ENCODE results near the gene FAM227A. TPM values are rescaled to one million over a fixed set of nuclear protein-coding genes. Genes with fewer than 3 reads are reported as not detected.

Gene FAM227A
- polyA plus RNA-seq, 3 donors, result not detected

DNA sequence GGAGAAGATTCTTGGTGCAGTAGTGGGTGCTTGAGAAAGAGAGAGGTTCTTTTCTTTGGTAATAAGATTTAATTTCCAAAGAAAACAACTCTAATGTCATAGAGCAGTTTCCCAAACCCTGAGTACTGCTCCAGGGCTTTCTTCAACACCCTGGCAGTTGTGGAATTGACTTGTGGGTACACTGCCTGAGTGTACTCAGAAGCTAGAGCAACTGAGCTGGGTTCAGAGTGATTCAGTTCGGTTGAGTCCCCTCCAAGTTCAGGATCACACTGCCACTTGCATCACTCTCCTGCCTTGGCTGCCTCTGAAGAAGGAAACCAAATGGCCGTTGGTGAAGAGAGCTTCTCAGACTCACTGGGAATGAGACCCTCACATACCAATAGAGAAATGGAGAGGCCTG is 91.5 kb downstream of the FAM227A start:
- no peak overlapping the region for H3K4me2 ChIP-seq (replicated peaks; ENCODE audit: extremely low read depth, low read length, poor library complexity, severe bottlenecking)
- peak overlapping the region in 1 of 2 donors; percentile 64 for H3K4me3 Mint-ChIP-seq
- H3K4me3 ChIP-seq (replicated peaks in 1 of 3; ENCODE audit: low read depth in 2 of 3, low read length in 3 of 3), result no peak overlapping the region
- H3K27me3 ChIP-seq (ENCODE audit: control insufficient read depth in 2 of 2, insufficient read depth in 2 of 2, low read length in 2 of 2), result peaks cover 76 to 94% of the 10 kb centered on the region in 2 donors
- no peak overlapping the region for H3K27ac ChIP-seq (ENCODE audit: low read depth in 1 of 2, low read length in 2 of 2)
- peaks cover 14 to 24% of the 10 kb centered on the region in 2 donors for H3K4me1 ChIP-seq (ENCODE audit: control insufficient read depth in 1 of 2, insufficient read depth in 2 of 2, low read length in 2 of 2)
- WGBS (ENCODE audit: insufficient coverage), result 80% methylated on average over 1 of the region's 2 CpGs
- H3K9ac ChIP-seq (ENCODE audit: insufficient read depth, low read length, poor library complexity, severe bottlenecking), result no peak overlapping the region
- peaks cover 3% of the 10 kb centered on the region for H4K20me1 ChIP-seq (ENCODE audit: insufficient read depth, low read length)
- peaks cover 87 to 94% (median 87%) of the 10 kb centered on the region in 3 donors for H3K27me3 Mint-ChIP-seq (ENCODE audit: low read depth in 3 of 3)
- H3K9me3 Mint-ChIP-seq, result peaks cover 0 to 6% (median 3%) of the 10 kb centered on the region in 7 donors
- no peaks in the 10 kb centered on the region for H3K79me2 ChIP-seq (ENCODE audit: insufficient read depth, low read length)
- no peaks in the 10 kb centered on the region for H3K36me3 ChIP-seq (replicated peaks in 1 of 2; ENCODE audit: control insufficient read depth in 1 of 2, insufficient read depth in 2 of 2, low read length in 2 of 2)
- peaks cover 0 to 8% of the 10 kb centered on the region in 2 donors for H3K36me3 Mint-ChIP-seq
- TF ChIP-seq CTCF (IDR thresholded peaks at IDR 0.05), result no peak
- intact Hi-C loops (cut with micrococcal nuclease), result loop anchor here (5.0 kb wide), 1 partner anchor 52 kb away; no protein-coding TSS in a partner anchor
- no peak for DNase-seq
- no peak overlapping the region for H3K27ac Mint-ChIP-seq
- H3K4me1 Mint-ChIP-seq, result peaks cover 23% of the 10 kb centered on the region
- no peak overlapping the region for H2AFZ ChIP-seq (ENCODE audit: insufficient read depth, low read depth, low read length, poor library complexity, severe bottlenecking)
- no peaks in the 10 kb centered on the region for H3K9me3 ChIP-seq (replicated peaks in 1 of 2; ENCODE audit: control insufficient read depth in 1 of 2, insufficient read depth in 1 of 2, low read length in 2 of 2)

- Histone ChIP-seq H3K9ac (ENCODE audit: insufficient read depth, low read length, poor library complexity, severe bottlenecking) (no peak overlapping the region), H3K36me3 (replicated peaks in 1 of 2; ENCODE audit: control insufficient read depth in 1 of 2, insufficient read depth in 2 of 2, low read length in 2 of 2) (no peaks in the 10 kb centered on the region), H4K20me1 (ENCODE audit: insufficient read depth, low read length) (peaks cover under 1% of the 10 kb centered on the region), H2AFZ (ENCODE audit: insufficient read depth, low read depth, low read length, poor library complexity, severe bottlenecking) (no peak overlapping the region), H3K4me3 (replicated peaks in 1 of 3; ENCODE audit: low read depth in 2 of 3, low read length in 3 of 3) (no peak overlapping the region), H3K9me3 (replicated peaks in 1 of 2; ENCODE audit: control insufficient read depth in 1 of 2, insufficient read depth in 1 of 2, low read length in 2 of 2) (no peaks in the 10 kb centered on the region), H3K4me2 (replicated peaks; ENCODE audit: extremely low read depth, low read length, poor library complexity, severe bottlenecking) (no peak overlapping the region), H3K27me3 (ENCODE audit: control insufficient read depth in 2 of 2, insufficient read depth in 2 of 2, low read length in 2 of 2) (peaks cover 63 to 86% of the 10 kb centered on the region in 2 donors), H3K4me1 (ENCODE audit: control insufficient read depth in 1 of 2, insufficient read depth in 2 of 2, low read length in 2 of 2) (peaks cover 14 to 15% of the 10 kb centered on the region in 2 donors), H3K27ac (ENCODE audit: low read depth in 1 of 2, low read length in 2 of 2) (no peak overlapping the region), H3K79me2 (ENCODE audit: insufficient read depth, low read length) (no peaks in the 10 kb centered on the region)
- Mint-ChIP-seq H3K4me1 (peaks cover 11% of the 10 kb centered on the region), H3K9me3 (peaks cover 0 to 13% (median 0%) of the 10 kb centered on the region in 7 donors), H3K36me3 (peaks cover 0 to 2% of the 10 kb centered on the region in 2 donors), H3K27ac (no peak overlapping the region), H3K27me3 (ENCODE audit: low read depth in 3 of 3) (peaks cover 73 to 79% (median 76%) of the 10 kb centered on the region in 3 donors), H3K4me3 (peak overlapping the region in 1 of 2 donors; percentile 67)
- intact Hi-C loops (cut with micrococcal nuclease), result no loop called here
- TF ChIP-seq CTCF (IDR thresholded peaks at IDR 0.05), result no peak
- 83% methylated on average over 1 of the region's 3 CpGs for WGBS (ENCODE audit: insufficient coverage)
- DNase-seq, result no peak
These were observed 101.9 kb downstream of the FAM227A start for GRCh38 chr22:38554281-38554680.

Data from CD14-positive monocyte (primary cell).